HL-60 (cell line): Measurements from ENCODE around the gene FOXP1.

Experiments used
- DNase-seq, 2 experiments: peaks; one replicate each; pipeline ENCODE4 v3.0.0-alpha.2; 2010 to 2020; ENCODE audit warnings: low read depth in 1 of 2, low spot score in 1 of 2
- H3K27ac ChIP-seq: fragments of 250-450 bp; sonication (Bioruptor Pico); replicated peaks from 2 replicates; pipeline ENCODE4 v1.5.1; 2020; ENCODE audit warnings: mild to moderate bottlenecking, moderate library complexity
- H3K27me3 ChIP-seq: fragments of 250-450 bp; sonication (Bioruptor Pico); 2 replicates; pipeline ENCODE4 v1.5.1; 2021; ENCODE audit warnings: mild to moderate bottlenecking, moderate library complexity; ENCODE audit not compliant: insufficient read depth, poor library complexity, severe bottlenecking
- H3K4me3 ChIP-seq: replicated peaks from 2 replicates; pipeline ENCODE4 v1.5.1; 2011; ENCODE audit warnings: mild to moderate bottlenecking, control low read depth, low read length; ENCODE audit not compliant: insufficient read depth
- GABPA ChIP-seq: IDR thresholded peaks from 2 replicates; pipeline ENCODE4 v1.6.1; 2012; ENCODE audit warnings: low read depth
- POLR2AphosphoS5 ChIP-seq: IDR thresholded peaks from 2 replicates; pipeline ENCODE4 v1.6.1; 2012; ENCODE audit warnings: low read depth
- SPI1 ChIP-seq: IDR thresholded peaks from 2 replicates; pipeline ENCODE4 v1.6.1; 2012; ENCODE audit warnings: low read depth, mild to moderate bottlenecking, borderline replicate concordance
- TF ChIP-seq, protein P1 (sequence below): IDR thresholded peaks from 2 replicates; pipeline ENCODE4 v1.6.1; 2012; ENCODE audit warnings: low read depth; ENCODE audit not compliant: insufficient replicate concordance
- TF ChIP-seq, protein P2 (sequence below): IDR thresholded peaks from one replicate; pipeline ENCODE4 v1.5.1; 2011; ENCODE audit warnings: low read length, control low read depth, inconsistent platforms; ENCODE audit not compliant: insufficient read depth

FOXP1 gene

DNA sequence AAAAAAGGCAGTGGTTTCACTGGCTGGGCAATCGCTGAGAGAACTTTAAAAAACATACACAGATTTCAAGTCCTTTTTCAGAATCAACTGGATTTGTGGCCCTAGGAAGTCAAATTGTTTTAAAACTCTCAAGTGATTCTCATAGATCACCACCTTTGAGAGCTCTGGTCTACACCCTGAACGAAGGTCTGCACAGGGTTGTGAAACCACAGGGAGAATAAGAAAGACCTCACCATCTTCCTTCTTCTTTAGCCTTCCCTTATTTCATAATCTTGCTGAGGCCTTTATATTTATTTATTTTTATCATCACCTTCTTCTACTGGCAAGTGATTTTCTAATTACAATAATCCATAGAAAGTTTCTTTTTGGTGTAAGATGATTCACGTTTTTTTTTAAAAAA, 58.1 kb downstream of the FOXP1 start:
- H3K27me3 ChIP-seq: no peaks in the 10 kb centered on the region
- peak overlapping the region; percentile 60 for H3K27ac ChIP-seq
- no peak overlapping the region for H3K4me3 ChIP-seq
- DNase-seq: peak in 1 of 2 experiments; percentile 80
- TF ChIP-seq GABPA (no peak), SPI1 (no peak), POLR2AphosphoS5 (no peak)
- TF ChIP-seq, protein P1, sequence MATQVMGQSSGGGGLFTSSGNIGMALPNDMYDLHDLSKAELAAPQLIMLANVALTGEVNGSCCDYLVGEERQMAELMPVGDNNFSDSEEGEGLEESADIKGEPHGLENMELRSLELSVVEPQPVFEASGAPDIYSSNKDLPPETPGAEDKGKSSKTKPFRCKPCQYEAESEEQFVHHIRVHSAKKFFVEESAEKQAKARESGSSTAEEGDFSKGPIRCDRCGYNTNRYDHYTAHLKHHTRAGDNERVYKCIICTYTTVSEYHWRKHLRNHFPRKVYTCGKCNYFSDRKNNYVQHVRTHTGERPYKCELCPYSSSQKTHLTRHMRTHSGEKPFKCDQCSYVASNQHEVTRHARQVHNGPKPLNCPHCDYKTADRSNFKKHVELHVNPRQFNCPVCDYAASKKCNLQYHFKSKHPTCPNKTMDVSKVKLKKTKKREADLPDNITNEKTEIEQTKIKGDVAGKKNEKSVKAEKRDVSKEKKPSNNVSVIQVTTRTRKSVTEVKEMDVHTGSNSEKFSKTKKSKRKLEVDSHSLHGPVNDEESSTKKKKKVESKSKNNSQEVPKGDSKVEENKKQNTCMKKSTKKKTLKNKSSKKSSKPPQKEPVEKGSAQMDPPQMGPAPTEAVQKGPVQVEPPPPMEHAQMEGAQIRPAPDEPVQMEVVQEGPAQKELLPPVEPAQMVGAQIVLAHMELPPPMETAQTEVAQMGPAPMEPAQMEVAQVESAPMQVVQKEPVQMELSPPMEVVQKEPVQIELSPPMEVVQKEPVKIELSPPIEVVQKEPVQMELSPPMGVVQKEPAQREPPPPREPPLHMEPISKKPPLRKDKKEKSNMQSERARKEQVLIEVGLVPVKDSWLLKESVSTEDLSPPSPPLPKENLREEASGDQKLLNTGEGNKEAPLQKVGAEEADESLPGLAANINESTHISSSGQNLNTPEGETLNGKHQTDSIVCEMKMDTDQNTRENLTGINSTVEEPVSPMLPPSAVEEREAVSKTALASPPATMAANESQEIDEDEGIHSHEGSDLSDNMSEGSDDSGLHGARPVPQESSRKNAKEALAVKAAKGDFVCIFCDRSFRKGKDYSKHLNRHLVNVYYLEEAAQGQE: no peak
- TF ChIP-seq, protein P2, sequence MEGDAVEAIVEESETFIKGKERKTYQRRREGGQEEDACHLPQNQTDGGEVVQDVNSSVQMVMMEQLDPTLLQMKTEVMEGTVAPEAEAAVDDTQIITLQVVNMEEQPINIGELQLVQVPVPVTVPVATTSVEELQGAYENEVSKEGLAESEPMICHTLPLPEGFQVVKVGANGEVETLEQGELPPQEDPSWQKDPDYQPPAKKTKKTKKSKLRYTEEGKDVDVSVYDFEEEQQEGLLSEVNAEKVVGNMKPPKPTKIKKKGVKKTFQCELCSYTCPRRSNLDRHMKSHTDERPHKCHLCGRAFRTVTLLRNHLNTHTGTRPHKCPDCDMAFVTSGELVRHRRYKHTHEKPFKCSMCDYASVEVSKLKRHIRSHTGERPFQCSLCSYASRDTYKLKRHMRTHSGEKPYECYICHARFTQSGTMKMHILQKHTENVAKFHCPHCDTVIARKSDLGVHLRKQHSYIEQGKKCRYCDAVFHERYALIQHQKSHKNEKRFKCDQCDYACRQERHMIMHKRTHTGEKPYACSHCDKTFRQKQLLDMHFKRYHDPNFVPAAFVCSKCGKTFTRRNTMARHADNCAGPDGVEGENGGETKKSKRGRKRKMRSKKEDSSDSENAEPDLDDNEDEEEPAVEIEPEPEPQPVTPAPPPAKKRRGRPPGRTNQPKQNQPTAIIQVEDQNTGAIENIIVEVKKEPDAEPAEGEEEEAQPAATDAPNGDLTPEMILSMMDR: no peak

DNA sequence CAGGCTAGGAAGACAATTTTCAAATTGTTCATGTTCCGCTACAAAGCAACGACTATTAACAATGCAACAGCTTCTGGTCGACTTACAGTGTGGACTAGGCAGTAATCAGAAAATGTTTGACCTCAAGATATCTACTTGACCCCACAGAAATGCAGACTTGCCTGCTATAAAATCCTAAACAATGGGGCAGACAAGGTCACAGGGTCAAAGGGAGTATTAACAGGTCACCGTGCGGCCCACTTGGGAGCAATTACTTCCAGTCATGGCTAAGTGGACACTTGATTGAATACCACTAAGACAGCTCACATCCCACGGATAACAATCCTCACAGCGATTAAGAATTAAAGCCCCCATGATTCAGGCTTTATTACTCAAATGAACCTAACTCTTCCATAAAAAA, 58.9 kb downstream of the FOXP1 start:
- Histone ChIP-seq H3K27me3 (no peaks in the 10 kb centered on the region), H3K27ac (peak overlapping the region; percentile 60), H3K4me3 (no peak overlapping the region)
- no peak for DNase-seq
- TF ChIP-seq, protein P1: no peak
- TF ChIP-seq POLR2AphosphoS5 (no peak), GABPA (no peak), SPI1 (no peak)
- TF ChIP-seq, protein P2: no peak

DNA sequence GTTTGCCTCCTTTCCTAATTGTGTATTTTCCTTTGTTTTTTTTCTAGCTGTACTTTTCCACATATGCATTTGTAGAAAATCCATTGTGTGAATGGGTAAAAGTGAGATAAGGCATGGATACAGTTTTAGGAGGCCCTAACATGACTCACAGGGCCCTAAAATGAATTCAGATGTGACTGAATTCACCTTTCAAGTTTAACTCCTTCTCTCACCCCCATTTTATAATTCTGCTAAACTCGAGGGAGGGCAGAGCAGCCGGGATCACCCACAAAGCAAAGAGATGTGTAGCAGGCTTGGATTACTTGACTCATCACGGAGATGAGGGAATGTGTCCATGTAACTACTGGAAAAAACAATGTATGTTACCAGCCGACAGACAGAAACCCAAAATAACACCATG, 59.9 kb downstream of the FOXP1 start:
- DNase-seq: no peak
- Histone ChIP-seq H3K27ac (no peak overlapping the region), H3K27me3 (no peaks in the 10 kb centered on the region), H3K4me3 (no peak overlapping the region)
- no peak for TF ChIP-seq SPI1
- no peak for TF ChIP-seq GABPA
- TF ChIP-seq POLR2AphosphoS5: no peak
- TF ChIP-seq, protein P2: no peak
- TF ChIP-seq, protein P1: no peak
